HepG2 (cell line): Measurements from ENCODE around the gene RLF. TPM values are rescaled to one million over a fixed set of nuclear protein-coding genes. Genes with fewer than 3 reads are reported as not detected.

Experiments used
- CENPT ChIP-seq: sonication (generic); formaldehyde crosslinking; IDR thresholded peaks from 2 replicates; pipeline ENCODE4 v1.8.0; 2022; ENCODE audit warnings: low read depth, mild to moderate bottlenecking, moderate library complexity, missing genetic modification reagents
- HIVEP1 ChIP-seq: sonication (generic); formaldehyde crosslinking; IDR thresholded peaks from 2 replicates; pipeline ENCODE4 v1.4.0; 2020; ENCODE audit warnings: mild to moderate bottlenecking, missing genetic modification reagents
- IRX3 ChIP-seq: sonication (generic); formaldehyde crosslinking; IDR thresholded peaks from 2 replicates; pipeline ENCODE4 v1.8.1; 2023; ENCODE audit warnings: mild to moderate bottlenecking, low read depth, missing genetic modification reagents, borderline replicate concordance
- KDM3A ChIP-seq: IDR thresholded peaks from 2 replicates; pipeline ENCODE4 v1.6.1; 2018; ENCODE audit warnings: low read depth, missing compliant biosample characterization
- NPAS2 ChIP-seq: sonication (generic); formaldehyde crosslinking; IDR thresholded peaks from 2 replicates; pipeline ENCODE4 v1.8.0; 2022; ENCODE audit warnings: mild to moderate bottlenecking, missing genetic modification reagents, borderline replicate concordance
- NR2F2 ChIP-seq: IDR thresholded peaks from 2 replicates; pipeline ENCODE4 v1.6.1; 2012; ENCODE audit warnings: low read depth, inconsistent platforms, borderline replicate concordance
- ONECUT2 ChIP-seq: sonication (generic); formaldehyde crosslinking; IDR thresholded peaks from 2 replicates; pipeline ENCODE4 v1.4.0; 2020; ENCODE audit warnings: missing genetic modification reagents
- POLR2AphosphoS5 ChIP-seq: IDR thresholded peaks from 2 replicates; pipeline ENCODE4 v1.6.1; 2012; ENCODE audit warnings: low read depth, low read length
- PRPF4 ChIP-seq: fragments of 200-400 bp; formaldehyde crosslinking; IDR thresholded peaks from 2 replicates; pipeline ENCODE4 v1.6.1; 2016; ENCODE audit warnings: low read length, low read depth; ENCODE audit not compliant: poor library complexity, severe bottlenecking
- RAD21 ChIP-seq: fragments of 450-650 bp; formaldehyde crosslinking; IDR thresholded peaks from 2 replicates; pipeline ENCODE4 v1.5.0; 2020; ENCODE audit warnings: mild to moderate bottlenecking
- REPIN1 ChIP-seq: sonication (generic); formaldehyde crosslinking; IDR thresholded peaks from 2 replicates; pipeline ENCODE4 v1.8.0; 2022; ENCODE audit warnings: missing genetic modification reagents, low read depth, mild to moderate bottlenecking, borderline replicate concordance
- SCMH1 ChIP-seq: sonication (generic); formaldehyde crosslinking; IDR thresholded peaks from 2 replicates; pipeline ENCODE4 v1.9.0; 2021; ENCODE audit warnings: missing genetic modification reagents, mild to moderate bottlenecking, borderline replicate concordance
- SMAD1 ChIP-seq: sonication (generic); formaldehyde crosslinking; IDR thresholded peaks from 2 replicates; pipeline ENCODE4 v1.4.0; 2020; ENCODE audit warnings: missing genetic modification reagents, low read depth, mild to moderate bottlenecking, borderline replicate concordance
- TAF15 ChIP-seq: fragments of 200-400 bp; formaldehyde crosslinking; IDR thresholded peaks from one replicate; pipeline ENCODE4 v1.6.1; 2018; ENCODE audit warnings: mild to moderate bottlenecking, low read depth, low read length; ENCODE audit not compliant: poor library complexity, severe bottlenecking
- ZNF160 ChIP-seq: sonication (generic); formaldehyde crosslinking; IDR thresholded peaks from 2 replicates; pipeline ENCODE4 v1.8.0; 2022; ENCODE audit warnings: mild to moderate bottlenecking, inconsistent platforms, missing genetic modification reagents
- ZNF205 ChIP-seq: IDR thresholded peaks from 2 replicates; pipeline ENCODE4 v1.6.1; 2018; ENCODE audit warnings: missing biosample characterization, missing genetic modification reagents
- ZNF33A ChIP-seq: sonication (generic); formaldehyde crosslinking; IDR thresholded peaks from 2 replicates; pipeline ENCODE4 v1.5.1; 2020; ENCODE audit warnings: missing genetic modification reagents, mild to moderate bottlenecking, moderate library complexity, borderline replicate concordance
- ZNF589 ChIP-seq: sonication (generic); formaldehyde crosslinking; conservative IDR thresholded peaks from 2 replicates; pipeline ENCODE4 v1.8.0; 2022; ENCODE audit warnings: mild to moderate bottlenecking, moderate library complexity, missing genetic modification reagents
- ZNF616 ChIP-seq: sonication (generic); formaldehyde crosslinking; IDR thresholded peaks from 2 replicates; pipeline ENCODE4 v1.5.0; 2020; ENCODE audit warnings: low read depth, mild to moderate bottlenecking, missing genetic modification reagents
- ZNF644 ChIP-seq: IDR thresholded peaks from 2 replicates; pipeline ENCODE4 v1.6.1; 2016; ENCODE audit warnings: low read depth
- ZSCAN9 ChIP-seq: IDR thresholded peaks from 2 replicates; pipeline ENCODE4 v1.6.1; 2016; ENCODE audit warnings: borderline replicate concordance
- ZZZ3 ChIP-seq: sonication (generic); formaldehyde crosslinking; IDR thresholded peaks from 2 replicates; pipeline ENCODE4 v1.4.0; 2020; ENCODE audit warnings: missing genetic modification reagents, mild to moderate bottlenecking, borderline replicate concordance
- polyA plus RNA-seq, 8 experiments: library from polyadenylated mRNA; depleted of rRNA in 3 of 8; stranded (reverse) in 7 of 8; unstranded in 1 of 8; fragments of >200 nt; fragmentation: Illumina TruSeq in 4 of 8; extraction: Trizol in 4 of 8; gene quantifications; 2 replicates each; pipeline versions ENCODE4 v1.2.1 to v1.2.3, GENCODE V29; 2011 to 2016; ENCODE audit warnings: low read depth in 4 of 8, missing spikeins in 1 of 8, mixed read lengths in 1 of 8; ENCODE audit not compliant: insufficient read depth in 1 of 8
- total RNA-seq, 5 experiments: library from RNA; depleted of rRNA; stranded (reverse); fragments of >200 nt; fragmentation: Illumina TruSeq; extraction: Trizol; gene quantifications; 2 replicates each; pipeline ENCODE4 v1.2.3, GENCODE V29; 2016; ENCODE audit warnings: low read depth in 1 of 5
- TF ChIP-seq, protein P1 (sequence below): sonication (generic); formaldehyde crosslinking; IDR thresholded peaks from 2 replicates; pipeline ENCODE4 v1.8.0; 2022; ENCODE audit warnings: mild to moderate bottlenecking, missing genetic modification reagents, borderline replicate concordance
- TF ChIP-seq, protein P2 (sequence below): sonication (generic); formaldehyde crosslinking; IDR thresholded peaks from 2 replicates; pipeline ENCODE4 v1.4.0; 2020; ENCODE audit warnings: missing genetic modification reagents, borderline replicate concordance
- TF ChIP-seq, protein P3 (sequence below): sonication (generic); formaldehyde crosslinking; IDR thresholded peaks from 2 replicates; pipeline ENCODE4 v1.5.0; 2020; ENCODE audit warnings: missing genetic modification reagents
- TF ChIP-seq, protein P4 (sequence below): sonication (generic); formaldehyde crosslinking; IDR thresholded peaks from 2 replicates; pipeline ENCODE4 v1.8.0; 2022; ENCODE audit warnings: missing genetic modification reagents, low read depth, mild to moderate bottlenecking, borderline replicate concordance

The RLF gene
- total and polyA plus RNA-seq, 2 of the 13 experiments (the other 11 are each of a cell fraction or from before 2014, with no cell fraction given) = 9.0 to 15.7 TPM

DNA sequence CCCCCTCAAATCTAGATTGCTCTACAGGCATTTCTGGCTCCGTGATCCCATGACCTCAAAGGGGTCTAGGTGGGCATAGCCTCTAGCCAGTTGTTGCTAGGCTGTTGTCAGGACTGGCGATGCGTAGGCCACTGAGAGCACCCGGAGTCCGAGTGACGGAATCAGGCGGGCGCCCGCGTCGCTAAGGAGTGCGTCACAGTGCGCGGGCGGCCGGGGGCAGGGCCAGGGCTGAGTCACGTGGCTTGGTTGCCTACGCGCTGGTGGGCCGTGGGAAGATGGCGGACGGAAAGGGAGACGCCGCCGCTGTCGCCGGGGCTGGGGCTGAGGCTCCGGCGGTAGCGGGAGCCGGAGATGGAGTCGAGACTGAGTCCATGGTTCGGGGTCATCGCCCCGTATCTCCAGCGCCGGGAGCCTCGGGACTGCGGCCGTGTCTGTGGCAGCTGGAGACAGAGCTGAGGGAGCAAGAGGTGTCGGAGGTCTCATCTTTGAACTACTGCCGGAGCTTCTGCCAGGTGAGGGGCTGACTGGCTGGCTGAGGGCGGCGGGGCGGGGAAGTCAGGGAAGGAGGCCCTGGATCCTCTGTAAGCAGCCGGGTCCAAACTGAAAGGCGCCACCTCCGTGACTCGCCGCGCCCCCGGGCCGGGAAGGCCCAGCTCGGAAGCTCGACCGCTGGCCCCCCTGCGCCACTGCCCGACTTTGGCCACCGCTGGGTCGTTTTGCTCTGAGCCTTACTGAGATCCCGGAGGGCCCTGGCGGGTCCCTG lies at the start of gene RLF (continued):
- TF ChIP-seq ONECUT2 (CRISPR knock-in tag) (no peak), NR2F2 (peak; percentile 46; the same call in 1 of the 2 replicates), ZNF160 (peak; percentile 52; the same call in 1 of the 2 replicates), NPAS2 (CRISPR knock-in tag) (no peak), REPIN1 (CRISPR knock-in tag) (peak; percentile 76; the same call in 1 of the 2 replicates), ZNF644 (peak; percentile 68; the same call in 1 of the 2 replicates), SMAD1 (CRISPR knock-in tag) (peak; percentile 75; the same call in 1 of the 2 replicates), RAD21 (CRISPR knock-in tag) (peak; percentile 36; the same call in 1 of the 2 replicates), PRPF4 (no peak), ZNF616 (CRISPR knock-in tag) (0 out of 2 replicates have a peak, but pooled peaks have one; percentile 43), POLR2AphosphoS5 (peak; percentile 95), IRX3 (CRISPR knock-in tag) (no peak), TAF15 (no peak), SCMH1 (CRISPR knock-in tag) (no peak), CENPT (CRISPR knock-in tag) (0 out of 2 replicates have a peak, but pooled peaks have one; percentile 69), ZNF589 (CRISPR knock-in tag) (no peak), ZZZ3 (CRISPR knock-in tag) (0 out of 2 replicates have a peak, but pooled peaks have one; percentile 76), ZSCAN9 (CRISPR knock-in tag) (no peak; the same call in 1 of the 2 replicates), ZNF33A (CRISPR knock-in tag) (no peak; the same call in 1 of the 2 replicates), ZNF205 (CRISPR knock-in tag) (peak; percentile 33; the same call in 1 of the 2 replicates), KDM3A (peak; percentile 61; the same call in 1 of the 2 replicates), HIVEP1 (peak; percentile 84; the same call in 1 of the 2 replicates)
- TF ChIP-seq, protein P1, sequence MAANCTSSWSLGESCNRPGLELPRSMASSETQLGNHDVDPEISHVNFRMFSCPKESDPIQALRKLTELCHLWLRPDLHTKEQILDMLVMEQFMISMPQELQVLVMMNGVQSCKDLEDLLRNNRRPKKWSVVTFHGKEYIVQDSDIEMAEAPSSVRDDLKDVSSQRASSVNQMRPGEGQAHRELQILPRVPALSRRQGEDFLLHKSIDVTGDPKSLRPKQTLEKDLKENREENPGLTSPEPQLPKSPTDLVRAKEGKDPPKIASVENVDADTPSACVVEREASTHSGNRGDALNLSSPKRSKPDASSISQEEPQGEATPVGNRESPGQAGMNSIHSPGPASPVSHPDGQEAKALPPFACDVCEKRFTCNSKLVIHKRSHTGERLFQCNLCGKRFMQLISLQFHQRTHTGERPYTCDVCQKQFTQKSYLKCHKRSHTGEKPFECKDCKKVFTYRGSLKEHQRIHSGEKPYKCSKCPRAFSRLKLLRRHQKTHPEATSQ (CRISPR knock-in tag) = peak; percentile 69; the same call in 1 of the 2 replicates
- TF ChIP-seq, protein P2, sequence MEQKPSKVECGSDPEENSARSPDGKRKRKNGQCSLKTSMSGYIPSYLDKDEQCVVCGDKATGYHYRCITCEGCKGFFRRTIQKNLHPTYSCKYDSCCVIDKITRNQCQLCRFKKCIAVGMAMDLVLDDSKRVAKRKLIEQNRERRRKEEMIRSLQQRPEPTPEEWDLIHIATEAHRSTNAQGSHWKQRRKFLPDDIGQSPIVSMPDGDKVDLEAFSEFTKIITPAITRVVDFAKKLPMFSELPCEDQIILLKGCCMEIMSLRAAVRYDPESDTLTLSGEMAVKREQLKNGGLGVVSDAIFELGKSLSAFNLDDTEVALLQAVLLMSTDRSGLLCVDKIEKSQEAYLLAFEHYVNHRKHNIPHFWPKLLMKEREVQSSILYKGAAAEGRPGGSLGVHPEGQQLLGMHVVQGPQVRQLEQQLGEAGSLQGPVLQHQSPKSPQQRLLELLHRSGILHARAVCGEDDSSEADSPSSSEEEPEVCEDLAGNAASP (CRISPR knock-in tag) = peak; percentile 66
- TF ChIP-seq, protein P3, sequence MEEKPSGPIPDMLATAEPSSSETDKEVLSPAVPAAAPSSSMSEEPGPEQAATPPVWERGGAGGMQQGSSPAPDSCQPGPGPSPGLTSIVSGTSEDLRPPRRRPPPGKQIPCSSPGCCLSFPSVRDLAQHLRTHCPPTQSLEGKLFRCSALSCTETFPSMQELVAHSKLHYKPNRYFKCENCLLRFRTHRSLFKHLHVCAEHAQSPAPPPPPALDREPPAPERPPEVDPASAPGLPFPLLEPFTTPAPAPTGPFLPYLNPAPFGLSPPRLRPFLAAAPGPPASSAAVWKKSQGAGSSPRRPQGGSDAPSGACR = no peak
- TF ChIP-seq, protein P4, sequence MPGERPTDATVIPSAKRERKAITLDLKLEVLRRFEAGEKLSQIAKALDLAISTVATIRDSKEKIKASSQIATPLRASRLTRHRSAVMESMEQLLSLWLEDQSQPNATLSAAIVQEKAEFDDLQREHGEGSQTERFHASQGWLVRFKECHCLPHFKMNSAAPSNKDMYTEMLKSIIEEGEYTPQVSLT (CRISPR knock-in tag) = no peak
